SK-N-SH (cell line): ENCODE data around the gene SMARCA2. TPM values are rescaled to one million over a fixed set of nuclear protein-coding genes. Genes with fewer than 3 reads are reported as not detected.

ENCODE experiments used
- CTCF ChIA-PET: fragments of 300-600, 350-600 bp; formaldehyde crosslinking; extraction: SDS; loops from one replicate; lab custom pipeline; 2021; lab: Yijun Ruan, JAX
- POLR2A ChIA-PET: fragments of 350-600 bp; sonication (Branson Sonifier 250); formaldehyde crosslinking; extraction: SDS; loops from one replicate; lab custom pipeline; 2020; ENCODE audit warnings: antibody characterized with exemption, inconsistent platforms; lab: Yijun Ruan, JAX
- DNase-seq: peaks from one replicate; pipeline ENCODE4 v3.0.0; 2012
- H2AFZ ChIP-seq: fragments of 200-600 bp; sonication (generic); 2 replicates; pipeline ENCODE4 v1.8.1; 2016; ENCODE audit warnings: antibody characterized with exemption, mild to moderate bottlenecking, low read depth
- H3F3A ChIP-seq: fragments of 200-600 bp; sonication (generic); replicated peaks from 2 replicates; pipeline ENCODE3; 2016; ENCODE audit warnings: antibody characterized with exemption, mild to moderate bottlenecking; ENCODE audit not compliant: insufficient read depth
- H3K27ac ChIP-seq, 2 experiments: fragments of 200-500 bp in 1 of 2; fragments of 200-600 bp in 1 of 2; sonication (Bioruptor generic) in 1 of 2; sonication (generic), shearing (Covaris generic) in 1 of 2; 2 replicates each; pipeline versions ENCODE4 v1.5.1 to v1.6.1; 2014 to 2016; ENCODE audit warnings: low read depth in 2 of 2, inconsistent platforms in 1 of 2, low read length in 1 of 2, mild to moderate bottlenecking in 1 of 2, mixed read lengths in 1 of 2
- H3K27me3 ChIP-seq: fragments of 200-600 bp; sonication (generic), shearing (Covaris generic); 2 replicates; pipeline ENCODE4 v1.6.1; 2016; ENCODE audit warnings: mixed run types; ENCODE audit not compliant: insufficient read depth
- H3K36me3 ChIP-seq, 2 experiments: fragments of 200-500 bp in 1 of 2; fragments of 200-600 bp in 1 of 2; sonication (Bioruptor generic) in 1 of 2; sonication (generic) in 1 of 2; replicated peaks in 1 of 2; 2 replicates each; pipeline versions ENCODE3 to v1.5.1; 2014 to 2016; ENCODE audit warnings: low read length in 1 of 2, mild to moderate bottlenecking in 1 of 2; ENCODE audit not compliant: insufficient read depth in 2 of 2, control insufficient read depth in 1 of 2
- H3K4me1 ChIP-seq, 2 experiments: fragments of 200-500 bp in 1 of 2; fragments of 200-600 bp in 1 of 2; sonication (Bioruptor generic) in 1 of 2; sonication (generic), shearing (Covaris generic) in 1 of 2; 2 replicates each; pipeline versions ENCODE4 v1.5.1 to v1.6.1; 2014 to 2016; ENCODE audit warnings: low read depth in 1 of 2, low read length in 1 of 2, mixed run types in 1 of 2; ENCODE audit not compliant: insufficient read depth in 2 of 2, control insufficient read depth in 1 of 2
- H3K4me2 ChIP-seq: fragments of 200-600 bp; sonication (generic), shearing (Covaris generic); 2 replicates; pipeline ENCODE4 v1.6.1; 2017; ENCODE audit warnings: mixed run types
- H3K4me3 ChIP-seq, 2 experiments: fragments of 200-500 bp in 1 of 2; fragments of 200-600 bp in 1 of 2; sonication (Bioruptor generic) in 1 of 2; sonication (generic), shearing (Covaris generic) in 1 of 2; 2 replicates each; pipeline versions ENCODE4 v1.5.1 to v1.8.1; 2014 to 2016; ENCODE audit warnings: low read depth in 2 of 2, inconsistent platforms in 1 of 2, low read length in 1 of 2, mild to moderate bottlenecking in 1 of 2, mixed read lengths in 1 of 2, moderate library complexity in 1 of 2
- H3K79me2 ChIP-seq: fragments of 200-600 bp; sonication (generic); 2 replicates; pipeline ENCODE4 v1.8.1; 2017; ENCODE audit warnings: mild to moderate bottlenecking; ENCODE audit not compliant: insufficient read depth
- H3K9ac ChIP-seq: fragments of 200-600 bp; sonication (generic); 2 replicates; pipeline ENCODE4 v1.6.1; 2017; ENCODE audit warnings: mixed run types
- H3K9me2 ChIP-seq: fragments of 200-600 bp; sonication (generic); 2 replicates; pipeline ENCODE4 v1.6.1; 2017; ENCODE audit warnings: mixed run types
- H3K9me3 ChIP-seq: fragments of 200-600 bp; sonication (generic); 2 replicates; pipeline ENCODE4 v1.6.1; 2017; ENCODE audit warnings: mixed run types, mild to moderate bottlenecking, moderate library complexity
- H4K20me1 ChIP-seq: fragments of 200-600 bp; sonication (generic); 2 replicates; pipeline ENCODE4 v1.6.1; 2017; ENCODE audit warnings: mild to moderate bottlenecking, mixed run types; ENCODE audit not compliant: insufficient read depth
- CHD2 ChIP-seq: fragments of 150-350 bp; IDR thresholded peaks from 2 replicates; pipeline ENCODE4 v1.6.1; 2018; ENCODE audit warnings: low read length; ENCODE audit not compliant: partially characterized antibody
- ELF1 ChIP-seq: IDR thresholded peaks from 2 replicates; pipeline ENCODE4 v1.4.0; 2012
- EP300 ChIP-seq, 2 experiments: IDR thresholded peaks; 2 replicates each; pipeline versions ENCODE4 v1.4.0 to v1.6.1; 2012; ENCODE audit warnings: borderline replicate concordance in 1 of 2, low read depth in 1 of 2, low read length in 1 of 2
- EZH2phosphoT487 ChIP-seq: fragments of 200-600 bp; sonication (generic); IDR thresholded peaks from 2 replicates; pipeline ENCODE4 v1.6.1; 2017; ENCODE audit warnings: low read depth, mixed run types, mild to moderate bottlenecking, antibody characterized with exemption, moderate library complexity, borderline replicate concordance
- FOSL2 ChIP-seq: IDR thresholded peaks from 2 replicates; pipeline ENCODE4 v1.4.0; 2012; ENCODE audit warnings: low read depth, mild to moderate bottlenecking, moderate library complexity, borderline replicate concordance
- GABPA ChIP-seq: IDR thresholded peaks from 2 replicates; pipeline ENCODE4 v1.4.0; 2012; ENCODE audit warnings: low read depth, mild to moderate bottlenecking
- JUND ChIP-seq: IDR thresholded peaks from 2 replicates; pipeline ENCODE4 v1.4.0; 2012
- MAX ChIP-seq: IDR thresholded peaks from 2 replicates; pipeline ENCODE4 v1.4.0; 2012; ENCODE audit warnings: low read depth
- MXI1 ChIP-seq: IDR thresholded peaks from 2 replicates; pipeline ENCODE4 v1.6.1; 2012; ENCODE audit warnings: mild to moderate bottlenecking, low read depth, low read length, improper control_type of control experiment
- NFIC ChIP-seq: IDR thresholded peaks from 2 replicates; pipeline ENCODE4 v1.4.0; 2012; ENCODE audit warnings: borderline replicate concordance
- PBX3 ChIP-seq: IDR thresholded peaks from 2 replicates; pipeline ENCODE4; 2012
- RAD21 ChIP-seq: IDR thresholded peaks from 2 replicates; pipeline ENCODE4 v1.6.1; 2012; ENCODE audit warnings: mild to moderate bottlenecking, low read length
- RCOR1 ChIP-seq: fragments of 150-350 bp; IDR thresholded peaks from 2 replicates; pipeline ENCODE4 v1.6.1; 2017; ENCODE audit warnings: antibody characterized with exemption, low read length
- RFX5 ChIP-seq: IDR thresholded peaks from 2 replicates; pipeline ENCODE4 v1.6.1; 2012; ENCODE audit warnings: mild to moderate bottlenecking, improper control_type of control experiment, low read length
- SMC3 ChIP-seq: IDR thresholded peaks from 2 replicates; pipeline ENCODE4 v1.6.1; 2012; ENCODE audit warnings: low read depth, low read length, improper control_type of control experiment
- TAF1 ChIP-seq: IDR thresholded peaks from 2 replicates; pipeline ENCODE4 v1.6.1; 2012; ENCODE audit warnings: low read depth, mild to moderate bottlenecking, low read length, moderate library complexity, borderline replicate concordance
- TCF12 ChIP-seq: IDR thresholded peaks from 2 replicates; pipeline ENCODE4 v1.4.0; 2012
- TEAD4 ChIP-seq: IDR thresholded peaks from 2 replicates; pipeline ENCODE4 v1.4.0; 2012; ENCODE audit warnings: mild to moderate bottlenecking, borderline replicate concordance; ENCODE audit not compliant: insufficient read depth
- USF1 ChIP-seq: IDR thresholded peaks from 2 replicates; pipeline ENCODE4 v1.4.0; 2012; ENCODE audit warnings: low read depth, borderline replicate concordance
- YY1 ChIP-seq: IDR thresholded peaks from 2 replicates; pipeline ENCODE4 v1.4.0; 2012; ENCODE audit warnings: low read depth, mild to moderate bottlenecking
- WGBS: methylation state at CpG from one replicate; pipeline ENCODE4 v1.1.6; 2017; ENCODE audit warnings: low lambda C conversion rate; 5-methylcytosine and 5-hydroxymethylcytosine counted together
- polyA plus RNA-seq, 3 experiments: library from polyadenylated mRNA; depleted of rRNA; stranded (reverse); fragments of >200 nt; gene quantifications; 2 replicates each; pipeline ENCODE4 v1.2.3, GENCODE V29; 2012
- TF ChIP-seq, protein P1 (sequence below): fragments of 150-350 bp; IDR thresholded peaks from 2 replicates; pipeline ENCODE4 v1.6.1; 2017; ENCODE audit warnings: antibody characterized with exemption, low read length, low read depth, borderline replicate concordance
- TF ChIP-seq, protein P2 (sequence below): fragments of 150-350 bp; IDR thresholded peaks from 2 replicates; pipeline ENCODE4 v1.6.1; 2016; ENCODE audit warnings: mild to moderate bottlenecking, low read depth, low read length
- TF ChIP-seq, protein P3 (sequence below): IDR thresholded peaks from 2 replicates; pipeline ENCODE4 v1.4.0; 2012; ENCODE audit warnings: low read depth, borderline replicate concordance

SMARCA2 gene
- polyA plus RNA-seq, 1 of the 3 experiments (the other 2 are of a cell fraction): 17.4 TPM

DNA sequence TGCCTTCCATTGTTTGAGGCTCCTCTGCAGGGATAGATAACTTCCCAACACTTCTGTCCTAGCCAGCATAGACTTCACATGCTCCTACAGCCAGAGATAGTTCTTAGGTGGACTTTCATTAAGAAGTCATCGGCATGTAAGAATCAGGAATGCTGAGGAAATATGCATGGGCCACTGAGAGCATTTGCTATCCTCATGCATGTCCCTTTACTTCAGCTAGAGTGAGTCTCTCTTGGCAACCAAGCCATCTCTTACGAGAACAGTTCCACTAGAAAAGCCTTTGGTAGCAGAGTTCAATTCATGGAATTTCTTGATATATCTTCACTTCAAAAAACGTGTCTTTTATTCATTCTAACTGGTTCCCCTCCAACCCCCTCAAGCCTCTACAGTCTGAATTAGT lies 202.4 kb downstream of the SMARCA2 start:
- Histone ChIP-seq H3K79me2 (no peaks in the 10 kb centered on the region), H3F3A (no peaks in the 10 kb centered on the region), H2AFZ (no peak overlapping the region), H4K20me1 (no peaks in the 10 kb centered on the region), H3K9me3 (no peaks in the 10 kb centered on the region), H3K4me2 (no peak overlapping the region), H3K27ac (no peak overlapping the region), H3K9me2 (no peaks in the 10 kb centered on the region), H3K4me3 (no peak overlapping the region), H3K36me3 (no peaks in the 10 kb centered on the region), H3K27me3 (no peaks in the 10 kb centered on the region), H3K4me1 (peaks cover 0 to 4% of the 10 kb centered on the region in 2 experiments; a peak in 3 of 4 replicates), H3K9ac (no peak overlapping the region)
- 42% methylated on average over 2 of the region's 3 CpGs for WGBS
- ChIA-PET POLR2A (no interaction called here), CTCF (no interaction called here)
- DNase-seq: no peak
- no peak for TF ChIP-seq TCF12
- no peak for TF ChIP-seq TEAD4
- no peak for TF ChIP-seq EZH2phosphoT487
- no peak for TF ChIP-seq JUND
- no peak for TF ChIP-seq CHD2
- TF ChIP-seq MAX: no peak
- TF ChIP-seq FOSL2: no peak
- no peak for TF ChIP-seq SMC3
- TF ChIP-seq YY1: no peak

GRCh38 chr9:2220036-2220435 lies 204.9 kb downstream of the SMARCA2 start:
- H3K4me3 ChIP-seq: no peak overlapping the region
- no peaks in the 10 kb centered on the region for H3K9me3 ChIP-seq
- H4K20me1 ChIP-seq: no peaks in the 10 kb centered on the region
- ChIA-PET POLR2A (no interaction called here), CTCF (no interaction called here)
- H3F3A ChIP-seq: no peaks in the 10 kb centered on the region
- H3K9ac ChIP-seq: no peak overlapping the region
- no peaks in the 10 kb centered on the region for H3K27me3 ChIP-seq
- no peaks in the 10 kb centered on the region for H3K79me2 ChIP-seq
- no peaks in the 10 kb centered on the region for H3K36me3 ChIP-seq
- H3K4me2 ChIP-seq: no peak overlapping the region
- 37% methylated on average over 3 of the region's 3 CpGs for WGBS
- H3K4me1 ChIP-seq: no peaks in the 10 kb centered on the region; a peak in 1 of 4 replicates
- no peak overlapping the region for H2AFZ ChIP-seq
- H3K27ac ChIP-seq: no peak overlapping the region
- no peaks in the 10 kb centered on the region for H3K9me2 ChIP-seq
- DNase-seq: no peak
- no peak for TF ChIP-seq CHD2
- no peak for TF ChIP-seq MAX
- TF ChIP-seq, protein P1, sequence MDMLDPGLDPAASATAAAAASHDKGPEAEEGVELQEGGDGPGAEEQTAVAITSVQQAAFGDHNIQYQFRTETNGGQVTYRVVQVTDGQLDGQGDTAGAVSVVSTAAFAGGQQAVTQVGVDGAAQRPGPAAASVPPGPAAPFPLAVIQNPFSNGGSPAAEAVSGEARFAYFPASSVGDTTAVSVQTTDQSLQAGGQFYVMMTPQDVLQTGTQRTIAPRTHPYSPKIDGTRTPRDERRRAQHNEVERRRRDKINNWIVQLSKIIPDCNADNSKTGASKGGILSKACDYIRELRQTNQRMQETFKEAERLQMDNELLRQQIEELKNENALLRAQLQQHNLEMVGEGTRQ: no peak
- no peak for TF ChIP-seq PBX3
- TF ChIP-seq, protein P2, sequence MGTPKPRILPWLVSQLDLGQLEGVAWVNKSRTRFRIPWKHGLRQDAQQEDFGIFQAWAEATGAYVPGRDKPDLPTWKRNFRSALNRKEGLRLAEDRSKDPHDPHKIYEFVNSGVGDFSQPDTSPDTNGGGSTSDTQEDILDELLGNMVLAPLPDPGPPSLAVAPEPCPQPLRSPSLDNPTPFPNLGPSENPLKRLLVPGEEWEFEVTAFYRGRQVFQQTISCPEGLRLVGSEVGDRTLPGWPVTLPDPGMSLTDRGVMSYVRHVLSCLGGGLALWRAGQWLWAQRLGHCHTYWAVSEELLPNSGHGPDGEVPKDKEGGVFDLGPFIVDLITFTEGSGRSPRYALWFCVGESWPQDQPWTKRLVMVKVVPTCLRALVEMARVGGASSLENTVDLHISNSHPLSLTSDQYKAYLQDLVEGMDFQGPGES: no peak
- no peak for TF ChIP-seq RFX5
- no peak for TF ChIP-seq TAF1
- no peak for TF ChIP-seq USF1
- TF ChIP-seq EP300 (IDR thresholded peaks at IDR 0.05; ENCODE audit: borderline replicate concordance in 1 of 2, low read depth in 1 of 2, low read length in 1 of 2): no peak
- no peak for TF ChIP-seq MXI1
- no peak for TF ChIP-seq TCF12
- no peak for TF ChIP-seq RAD21
- no peak for TF ChIP-seq RCOR1
- TF ChIP-seq GABPA: no peak
- TF ChIP-seq, protein P3, sequence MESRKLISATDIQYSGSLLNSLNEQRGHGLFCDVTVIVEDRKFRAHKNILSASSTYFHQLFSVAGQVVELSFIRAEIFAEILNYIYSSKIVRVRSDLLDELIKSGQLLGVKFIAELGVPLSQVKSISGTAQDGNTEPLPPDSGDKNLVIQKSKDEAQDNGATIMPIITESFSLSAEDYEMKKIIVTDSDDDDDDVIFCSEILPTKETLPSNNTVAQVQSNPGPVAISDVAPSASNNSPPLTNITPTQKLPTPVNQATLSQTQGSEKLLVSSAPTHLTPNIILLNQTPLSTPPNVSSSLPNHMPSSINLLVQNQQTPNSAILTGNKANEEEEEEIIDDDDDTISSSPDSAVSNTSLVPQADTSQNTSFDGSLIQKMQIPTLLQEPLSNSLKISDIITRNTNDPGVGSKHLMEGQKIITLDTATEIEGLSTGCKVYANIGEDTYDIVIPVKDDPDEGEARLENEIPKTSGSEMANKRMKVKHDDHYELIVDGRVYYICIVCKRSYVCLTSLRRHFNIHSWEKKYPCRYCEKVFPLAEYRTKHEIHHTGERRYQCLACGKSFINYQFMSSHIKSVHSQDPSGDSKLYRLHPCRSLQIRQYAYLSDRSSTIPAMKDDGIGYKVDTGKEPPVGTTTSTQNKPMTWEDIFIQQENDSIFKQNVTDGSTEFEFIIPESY: no peak
- TF ChIP-seq NFIC: no peak
- TF ChIP-seq TEAD4: no peak
- TF ChIP-seq ELF1: no peak
- no peak for TF ChIP-seq FOSL2
- TF ChIP-seq JUND: no peak
